ENCODE measurements around the gene EPAS1. TPM values are rescaled to one million over a fixed set of nuclear protein-coding genes. Genes with fewer than 3 reads are reported as not detected.

EPAS1 gene
- total and polyA plus RNA-seq, 2 of the 8 experiments (the other 6 are each of a cell fraction or from before 2014, with no cell fraction given): 2.0 to 4.9 TPM

- 87% methylated on average over 11 of the region's 11 CpGs; no CpG with 5 or more reads in 1 of the 2 experiments for WGBS, 2 experiments (ENCODE audit: extremely low coverage in 1 of 2, insufficient coverage in 1 of 2, insufficient read length in 1 of 2, insufficient replicate concordance in 2 of 2, low coverage in 1 of 2, low lambda C conversion rate in 2 of 2, missing lambda C conversion rate in 1 of 2)
- Histone ChIP-seq H3K14ac (ENCODE audit: insufficient read length) (no peak overlapping the region), H3K23me2 (ENCODE audit: low read depth, low read length) (no peaks in the 10 kb centered on the region), H2BK12ac (ENCODE audit: low read depth, low read length) (no peak overlapping the region), H3K4me1 (replicated peaks in 1 of 4; ENCODE audit: control insufficient read depth in 3 of 4, insufficient read depth in 4 of 4, low read length in 3 of 4) (peaks cover 0 to 3% (median 1%) of the 10 kb centered on the region in 4 experiments; a peak in 2 of 7 replicates), H3K4me2 (ENCODE audit: insufficient read depth in 1 of 2, low read depth in 2 of 2, low read length in 2 of 2) (no peak overlapping the region), H3K4me3 (ENCODE audit: extremely low read depth in 1 of 4, insufficient read depth in 2 of 4, low read depth in 3 of 4, low read length in 4 of 4) (no peak overlapping the region), H3K9me3 (ENCODE audit: insufficient read depth in 2 of 2, low read depth in 1 of 2, low read length in 1 of 2) (no peaks in the 10 kb centered on the region), H2AK5ac (ENCODE audit: low read depth, low read length) (no peak overlapping the region), H2BK5ac (ENCODE audit: low read depth, low read length) (no peak overlapping the region), H3K18ac (ENCODE audit: extremely low read depth, low read length) (no peak overlapping the region; the same call in 1 of the 2 replicates), H4K91ac (replicated peaks; ENCODE audit: insufficient read length, low read length) (no peak overlapping the region), H3K79me1 (ENCODE audit: low read depth, low read length) (no peaks in the 10 kb centered on the region), H3K36me3 (ENCODE audit: control insufficient read depth in 2 of 4, insufficient read depth in 4 of 4, low read length in 3 of 4) (no peaks in the 10 kb centered on the region), H3K79me2 (ENCODE audit: control insufficient read depth in 1 of 2, insufficient read depth in 2 of 2, low read length in 2 of 2) (no peaks in the 10 kb centered on the region), H3K23ac (ENCODE audit: insufficient read length) (no peak overlapping the region), H4K5ac (ENCODE audit: insufficient read length, low read depth, low read length) (no peak overlapping the region), H3K56ac (replicated peaks; ENCODE audit: insufficient read length, low read depth, low read length) (no peak overlapping the region), H2BK120ac (replicated peaks; ENCODE audit: low read depth, low read length) (no peak overlapping the region), H2AFZ (ENCODE audit: low read length) (peak overlapping the region; percentile 80; the same call in 1 of the 2 replicates), H2BK20ac (ENCODE audit: low read length) (no peak overlapping the region), H3K27ac (ENCODE audit: low read depth, low read length) (no peak overlapping the region), H2BK15ac (ENCODE audit: low read length) (no peak overlapping the region), H4K8ac (ENCODE audit: extremely low read depth, insufficient read depth, low read length) (no peak overlapping the region), H3K9ac (replicated peaks in 1 of 4; ENCODE audit: extremely low read depth in 1 of 4, low read depth in 3 of 4, low read length in 3 of 4) (no peak overlapping the region), H3K27me3 (replicated peaks in 1 of 4; ENCODE audit: control insufficient read depth in 3 of 4, extremely low read depth in 1 of 4, insufficient read depth in 3 of 4, low read length in 3 of 4) (no peaks in the 10 kb centered on the region; a peak in 1 of 7 replicates), H3K4ac (replicated peaks; ENCODE audit: insufficient read length, low read depth, low read length) (no peak overlapping the region), H4K20me1 (replicated peaks in 1 of 2; ENCODE audit: control insufficient read depth in 1 of 2, insufficient read depth in 2 of 2, low read length in 2 of 2) (peaks cover 0 to 1% of the 10 kb centered on the region in 2 experiments)
- no peak for FAIRE-seq
- CTCF ChIA-PET (ENCODE audit: partially characterized antibody): interaction anchor here (1.1 to 1.7 kb wide), 3 partner anchors 10 to 26 kb away, joined by 3 to 4 read pairs (median 4); no protein-coding TSS in a partner anchor
- DNase-seq (ENCODE audit: low read depth in 1 of 2, low spot score in 2 of 2): no peak
- POLR2A ChIA-PET (ENCODE audit: partially characterized antibody): no interaction called here
- TF ChIP-seq RAD21 (IDR thresholded peaks at IDR 0.05 in 1 of 2, conservative IDR thresholded peaks at IDR 0.05 in 1 of 2; ENCODE audit: low read depth in 2 of 2, low read length in 2 of 2) (no peak), RXRA (IDR thresholded peaks at IDR 0.05; ENCODE audit: insufficient read depth, low read depth, low read length) (no peak), SP1 (IDR thresholded peaks at IDR 0.05; ENCODE audit: low read depth, low read length) (no peak), CEBPB (IDR thresholded peaks at IDR 0.05; ENCODE audit: low read depth, low read length) (no peak), TAF7 (optimal IDR thresholded peaks at IDR 0.05; ENCODE audit: borderline replicate concordance, low read depth, low read length) (no peak), PHF8 (conservative IDR thresholded peaks at IDR 0.05; ENCODE audit: low read depth, low read length) (no peak), CHD2 (IDR thresholded peaks at IDR 0.05; ENCODE audit: low read length) (no peak), EP300 (IDR thresholded peaks at IDR 0.05; ENCODE audit: borderline replicate concordance in 1 of 2, low read depth in 2 of 2, low read length in 2 of 2) (no peak), SAP30 (IDR thresholded peaks at IDR 0.05; ENCODE audit: insufficient read depth, insufficient replicate concordance, low read length) (no peak), BACH1 (IDR thresholded peaks at IDR 0.05; ENCODE audit: low read length) (no peak), BRCA1 (IDR thresholded peaks at IDR 0.05; ENCODE audit: low read depth, low read length) (no peak)
- TF ChIP-seq, protein P1, sequence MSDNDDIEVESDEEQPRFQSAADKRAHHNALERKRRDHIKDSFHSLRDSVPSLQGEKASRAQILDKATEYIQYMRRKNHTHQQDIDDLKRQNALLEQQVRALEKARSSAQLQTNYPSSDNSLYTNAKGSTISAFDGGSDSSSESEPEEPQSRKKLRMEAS (IDR thresholded peaks at IDR 0.05): no peak
Measured at GRCh38 chr2:46269544-46270273, 27.5 kb upstream of the EPAS1 start.
